Esophagus muscularis mucosa (tissue), 4 donors: ENCODE measurements around the gene ZSCAN21. TPM values are rescaled to one million over a fixed set of nuclear protein-coding genes. Genes with fewer than 3 reads are reported as not detected.

Experiments used
- DNase-seq: peaks from one replicate; pipeline ENCODE4 v3.0.0-alpha.2; 2017; ENCODE audit errors: extremely low spot score
- H3K27ac ChIP-seq, 4 donors: fragments of 200-600 bp; sonication (generic); replicated peaks in 1 of 4; 1 replicate in 3 of 4; 2 replicates in 1 of 4; pipeline ENCODE4 v1.5.1; 2016 to 2019; ENCODE audit warnings: mild to moderate bottlenecking in 1 of 4
- H3K27me3 ChIP-seq, 4 donors: fragments of 200-600 bp; sonication (generic); one replicate each; pipeline versions ENCODE4 v1.5.1 to v1.6.0; 2016 to 2019
- H3K36me3 ChIP-seq, 4 donors: fragments of 200-600 bp; sonication (generic); one replicate each; pipeline ENCODE4 v1.5.1; 2016 to 2019
- H3K4me1 ChIP-seq, 4 donors: fragments of 200-600 bp; sonication (generic); one replicate each; pipeline ENCODE4 v1.5.1; 2016 to 2019
- H3K4me3 ChIP-seq, 4 donors: fragments of 200-600 bp; sonication (generic); 1 replicate in 2 of 4; 2 replicates in 2 of 4; pipeline ENCODE4 v1.5.1; 2016 to 2019; ENCODE audit warnings: mild to moderate bottlenecking in 4 of 4, moderate library complexity in 1 of 4
- H3K9me3 ChIP-seq, 4 donors: fragments of 200-600 bp; sonication (generic); 1 replicate in 3 of 4; 2 replicates in 1 of 4; pipeline ENCODE4 v1.5.1; 2016 to 2019
- EP300 ChIP-seq: sonication (generic); formaldehyde crosslinking; IDR thresholded peaks from one replicate; pipeline ENCODE4 v1.6.1; 2017; ENCODE audit warnings: antibody characterized with exemption
- POLR2A ChIP-seq: fragments of 450-650 bp; IDR thresholded peaks from one replicate; pipeline ENCODE4 v1.6.1; 2017; ENCODE audit warnings: antibody characterized with exemption, moderate library complexity, mild to moderate bottlenecking, low read depth
- POLR2AphosphoS5 ChIP-seq, 2 donors: sonication (generic); formaldehyde crosslinking; IDR thresholded peaks; one replicate each; pipeline ENCODE4 v1.6.1; 2017; ENCODE audit warnings: antibody characterized with exemption in 2 of 2
- WGBS: methylation state at CpG from one replicate; pipeline ENCODE4 v1.1.5; 2018; 5-methylcytosine and 5-hydroxymethylcytosine counted together
- intact Hi-C: fragments of 100-400 bp; cut with DNase I; formaldehyde crosslinking; loops from one replicate; pipeline ENCODE4 v1.15.1; 2023
- total RNA-seq, 4 donors: library from RNA; depleted of rRNA; stranded (reverse); fragments of >200 nt; gene quantifications; one replicate each; pipeline versions ENCODE4 v1.1.0 to v1.2.1, GENCODE V29; 2016
- TF ChIP-seq, protein P1 (sequence below), 3 experiments: fragments of 200-600 bp in 2 of 3; fragments of 450-650 bp in 1 of 3; sonication (generic) in 2 of 3; IDR thresholded peaks; one replicate each; pipeline ENCODE4 v1.5.1; 2017 to 2019; ENCODE audit warnings: antibody characterized with exemption in 3 of 3, mild to moderate bottlenecking in 2 of 3, moderate library complexity in 1 of 3

ZSCAN21 gene
- total RNA-seq, 4 donors from 2014 or later = 12.9 to 18.4 (median 16.1) TPM

DNA sequence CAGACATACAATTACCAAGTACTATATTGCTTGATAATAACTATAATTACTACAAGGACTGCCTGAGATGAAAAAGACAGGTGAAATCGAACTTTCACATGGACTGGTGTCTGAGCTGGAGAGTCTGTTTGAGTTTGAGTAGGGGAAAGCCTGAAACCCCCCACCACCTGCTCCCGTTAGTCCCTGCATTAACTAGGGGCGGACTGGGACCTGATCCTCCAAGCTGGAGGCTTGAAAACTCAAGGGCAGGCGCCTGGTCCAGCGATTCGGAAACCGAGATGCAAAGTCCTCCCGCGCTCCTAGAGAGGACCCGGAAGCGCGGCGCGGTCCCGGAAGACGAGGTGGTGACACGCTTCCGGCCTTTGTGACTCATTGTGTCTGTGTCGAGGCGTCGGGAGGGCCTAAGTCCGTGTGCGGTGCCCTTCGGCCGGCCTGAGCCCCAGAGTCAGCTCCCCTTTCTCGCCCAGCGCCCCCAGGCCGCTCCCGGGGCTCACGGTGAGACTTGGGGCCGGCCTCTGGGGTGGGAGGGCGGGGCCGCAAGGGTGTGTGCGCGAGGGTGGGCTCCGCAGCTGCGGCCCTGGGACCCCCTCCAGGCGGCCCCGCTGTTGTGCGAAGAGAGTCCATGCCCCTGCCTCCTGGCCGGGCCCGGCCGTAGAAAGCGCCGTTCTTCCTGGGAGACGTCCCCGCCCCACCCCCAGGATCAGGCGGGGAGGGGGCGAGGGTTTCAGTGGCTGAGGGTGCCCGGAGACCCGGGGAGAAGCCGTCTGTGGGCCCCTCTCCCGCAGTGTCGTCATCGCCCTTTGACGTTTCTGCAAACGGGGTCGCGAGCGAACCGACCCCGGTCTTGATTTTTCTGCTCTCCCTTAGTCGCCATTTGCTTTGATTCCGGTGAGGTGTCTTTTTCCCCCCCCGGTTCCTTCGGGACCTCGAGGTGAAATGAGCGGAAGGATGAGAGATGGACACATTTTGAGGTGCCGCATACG is 34.1 kb upstream of the ZSCAN21 start, which contains the start of gene ZKSCAN1:
Gene ZKSCAN1, plus strand, starts transcription at position 365 of the 983 bp plus-strand sequence. CDS start 7,911 bp downstream, outside the sequence.
- Histone ChIP-seq H3K4me1 (peaks cover 30 to 50% (median 48%) of the 10 kb centered on the region in 4 donors), H3K27ac (peak within 1 kb of the TSS; percentile 93 to 99 (median 98)), H3K27me3 (no peaks in the 10 kb centered on the region), H3K36me3 (peaks cover 0 to 16% (median 3%) of the 10 kb centered on the region in 4 donors), H3K9me3 (no peaks in the 10 kb centered on the region), H3K4me3 (peak within 1 kb of the TSS; percentile 74 to 96 (median 84))
- intact Hi-C loops = loop anchor here (5.0 kb wide), 1 partner anchor 37 kb away; no protein-coding TSS in a partner anchor
- 2% methylated on average over 42 of the region's 70 CpGs for WGBS
- peak; percentile 98 to 99 for TF ChIP-seq POLR2AphosphoS5 (IDR thresholded peaks at IDR 0.05)
- no peak for TF ChIP-seq EP300
- TF ChIP-seq, protein P1, sequence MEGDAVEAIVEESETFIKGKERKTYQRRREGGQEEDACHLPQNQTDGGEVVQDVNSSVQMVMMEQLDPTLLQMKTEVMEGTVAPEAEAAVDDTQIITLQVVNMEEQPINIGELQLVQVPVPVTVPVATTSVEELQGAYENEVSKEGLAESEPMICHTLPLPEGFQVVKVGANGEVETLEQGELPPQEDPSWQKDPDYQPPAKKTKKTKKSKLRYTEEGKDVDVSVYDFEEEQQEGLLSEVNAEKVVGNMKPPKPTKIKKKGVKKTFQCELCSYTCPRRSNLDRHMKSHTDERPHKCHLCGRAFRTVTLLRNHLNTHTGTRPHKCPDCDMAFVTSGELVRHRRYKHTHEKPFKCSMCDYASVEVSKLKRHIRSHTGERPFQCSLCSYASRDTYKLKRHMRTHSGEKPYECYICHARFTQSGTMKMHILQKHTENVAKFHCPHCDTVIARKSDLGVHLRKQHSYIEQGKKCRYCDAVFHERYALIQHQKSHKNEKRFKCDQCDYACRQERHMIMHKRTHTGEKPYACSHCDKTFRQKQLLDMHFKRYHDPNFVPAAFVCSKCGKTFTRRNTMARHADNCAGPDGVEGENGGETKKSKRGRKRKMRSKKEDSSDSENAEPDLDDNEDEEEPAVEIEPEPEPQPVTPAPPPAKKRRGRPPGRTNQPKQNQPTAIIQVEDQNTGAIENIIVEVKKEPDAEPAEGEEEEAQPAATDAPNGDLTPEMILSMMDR (IDR thresholded peaks at IDR 0.05) = peak in 1 of 3 experiments; percentile 10
- TF ChIP-seq POLR2A = peak; percentile 80
- peak; percentile 94 for DNase-seq

DNA sequence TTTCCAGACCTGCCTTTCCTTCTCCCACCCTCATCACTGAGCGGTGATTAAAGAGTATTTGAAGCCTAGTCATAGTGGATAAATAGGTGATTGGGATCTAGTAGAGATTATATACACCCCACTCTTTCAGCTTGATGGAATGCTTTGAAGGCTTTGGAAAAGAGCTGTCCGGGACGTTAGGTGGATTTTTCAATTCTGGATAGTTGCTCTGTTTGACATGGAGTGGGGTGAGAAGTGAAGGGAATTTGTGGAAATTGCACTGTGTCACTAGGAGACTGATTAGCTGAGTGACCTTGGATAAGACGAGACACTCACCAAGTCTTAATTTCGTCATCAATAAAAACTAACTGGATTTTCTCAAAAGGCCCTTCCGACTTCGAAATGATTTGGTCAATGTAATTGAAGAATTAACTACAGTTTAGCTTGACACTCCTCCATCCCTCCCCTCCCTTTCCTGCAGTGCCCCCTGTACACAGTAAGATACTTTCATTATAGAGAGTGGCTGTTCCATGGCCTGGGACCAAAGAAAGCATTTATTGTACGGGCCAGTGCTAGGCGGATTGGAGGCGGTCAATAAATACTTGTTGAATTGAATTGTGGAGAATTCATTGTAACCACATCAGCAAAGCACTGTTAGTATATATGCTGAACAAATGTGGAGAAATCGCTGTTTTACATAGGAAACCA is 33.2 kb upstream of the ZSCAN21 start:
- intact Hi-C loops = loop anchor here (5.0 kb wide), 1 partner anchor 36 kb away; no protein-coding TSS in a partner anchor
- DNase-seq = no peak
- peak overlapping the region; percentile 74 to 96 (median 84) for H3K4me3 ChIP-seq
- peaks cover 34 to 59% (median 54%) of the 10 kb centered on the region in 4 donors for H3K4me1 ChIP-seq
- peak overlapping the region; percentile 93 to 99 (median 98) for H3K27ac ChIP-seq
- H3K27me3 ChIP-seq = no peaks in the 10 kb centered on the region
- WGBS = 22% methylated on average over 11 of the region's 11 CpGs
- peaks cover 0 to 16% (median 3%) of the 10 kb centered on the region in 4 donors for H3K36me3 ChIP-seq
- no peaks in the 10 kb centered on the region for H3K9me3 ChIP-seq
- no peak for TF ChIP-seq POLR2A
- TF ChIP-seq, protein P1 (IDR thresholded peaks at IDR 0.05) = no peak
- TF ChIP-seq POLR2AphosphoS5 (IDR thresholded peaks at IDR 0.05) = no peak
- TF ChIP-seq EP300 = no peak

DNA sequence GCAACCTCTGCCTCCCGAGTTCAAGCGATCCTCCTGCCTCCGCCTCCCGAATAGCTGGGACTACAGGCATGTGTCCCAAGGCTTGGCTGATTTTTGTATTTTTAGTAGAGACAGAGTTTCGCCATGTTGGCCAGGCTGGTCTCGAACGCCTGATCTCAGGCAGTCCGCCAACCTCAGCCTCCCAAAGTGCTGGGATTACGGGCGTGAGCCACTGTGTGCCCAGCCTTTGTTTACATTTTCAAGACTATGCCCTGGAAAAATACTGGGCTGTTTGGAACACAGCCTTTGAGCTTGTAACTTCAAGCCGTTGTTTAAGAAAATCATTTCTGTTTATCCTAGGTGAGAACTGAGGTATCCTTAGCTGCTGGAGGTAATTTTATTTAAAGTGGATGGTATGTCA is 32.3 kb upstream of the ZSCAN21 start:
- WGBS = 55% methylated on average over 10 of the region's 11 CpGs
- TF ChIP-seq POLR2A = no peak
- TF ChIP-seq POLR2AphosphoS5 (IDR thresholded peaks at IDR 0.05) = peak in 1 of 2 donors; percentile 62
- intact Hi-C loops = loop anchor here (5.0 kb wide), 1 partner anchor 35 kb away; no protein-coding TSS in a partner anchor
- Histone ChIP-seq H3K27me3 (no peaks in the 10 kb centered on the region), H3K27ac (peak overlapping the region; percentile 93 to 99 (median 98)), H3K4me3 (peak overlapping the region in 3 of 4 donors; percentile 78 to 96 (median 90)), H3K9me3 (no peaks in the 10 kb centered on the region), H3K4me1 (peaks cover 36 to 66% (median 61%) of the 10 kb centered on the region in 4 donors), H3K36me3 (peaks cover 0 to 23% (median 3%) of the 10 kb centered on the region in 4 donors)
- no peak for DNase-seq

DNA sequence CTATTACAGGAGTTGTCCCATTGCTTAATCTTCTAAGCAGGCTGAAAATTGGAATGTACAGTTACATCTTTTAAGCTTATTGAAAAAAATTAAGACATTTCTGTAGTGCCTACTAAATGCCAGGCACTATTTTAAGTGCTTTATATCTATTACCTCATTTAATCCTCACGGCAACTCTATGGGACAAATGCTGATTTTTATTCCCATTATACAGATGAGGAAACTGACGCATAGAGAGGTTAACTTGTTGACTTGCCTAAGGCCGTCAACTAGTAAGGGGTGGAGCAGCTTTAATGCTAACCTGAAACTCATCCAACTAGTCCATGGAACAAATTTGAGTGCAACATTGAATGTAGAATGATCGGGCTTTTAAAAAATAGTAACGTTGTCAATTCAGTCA is 31.7 kb upstream of the ZSCAN21 start:
- DNase-seq = no peak
- Histone ChIP-seq H3K27me3 (no peaks in the 10 kb centered on the region), H3K4me3 (peak overlapping the region in 2 of 4 donors; percentile 90 to 96), H3K4me1 (peaks cover 36 to 72% (median 64%) of the 10 kb centered on the region in 4 donors), H3K9me3 (no peaks in the 10 kb centered on the region), H3K27ac (peak overlapping the region; percentile 93 to 99 (median 98)), H3K36me3 (peaks cover 0 to 29% (median 8%) of the 10 kb centered on the region in 4 donors)
- no peak for TF ChIP-seq POLR2AphosphoS5 (IDR thresholded peaks at IDR 0.05)
- TF ChIP-seq POLR2A = no peak
- TF ChIP-seq EP300 = no peak
- TF ChIP-seq, protein P1 (IDR thresholded peaks at IDR 0.05) = no peak
- intact Hi-C loops = loop anchor here (5.0 kb wide), 1 partner anchor 34 kb away; no protein-coding TSS in a partner anchor
- 89% methylated on average over 5 of the region's 5 CpGs for WGBS
